ENCODE measurements around the gene IRF8. TPM values are rescaled to one million over a fixed set of nuclear protein-coding genes. Genes with fewer than 3 reads are reported as not detected.
"Not testable (repeated sequence)": the region's sequence is repeated elsewhere in the genome, so short reads cannot be mapped to it uniquely, and the experiment has no call there.

Gene IRF8
- total RNA-seq: 100 to 1,000 TPM; 323 to 328 TPM

- H3K27ac Mint-ChIP-seq: peak within 1 kb of the TSS; percentile 93
- CTCF ChIA-PET: interaction anchor here (0.8 to 6.6 kb wide), 6 partner anchors 77 to 121 kb away, joined by 3 to 65 read pairs (median 6); no protein-coding TSS in a partner anchor
- H3K36me3 Mint-ChIP-seq (ENCODE audit: low read depth): peaks cover 47% of the 10 kb centered on the region
- intact Hi-C loops (cut with micrococcal nuclease): loop anchor here (1.0 to 10.0 kb wide), 4 partner anchors 36 to 591 kb away; no protein-coding TSS in a partner anchor
- peaks cover 39% of the 10 kb centered on the region for H3K4me1 Mint-ChIP-seq (ENCODE audit: low read depth)
- H3K4me3 Mint-ChIP-seq: peak within 1 kb of the TSS; percentile 87
- peak; percentile 88 for DNase-seq
- no peaks in the 10 kb centered on the region for H3K9me3 Mint-ChIP-seq
- no peaks in the 10 kb centered on the region for H3K27me3 Mint-ChIP-seq (ENCODE audit: low read depth)
Measured at GRCh38 chr16:85898521-85899442, at the start of gene IRF8. Gene IRF8 (plus strand): TSS chr16:85899162. CDS start chr16:85903016, 3,854 bp downstream.

GRCh38 chr16:85849388-85849787 lies 49.6 kb upstream of the IRF8 start:
- DNase-seq: no peak
- H3K4me3 Mint-ChIP-seq: no peak overlapping the region
- peaks cover 17% of the 10 kb centered on the region for H3K27me3 Mint-ChIP-seq (ENCODE audit: low read depth)
- CTCF ChIA-PET: interaction anchor here (0.6 kb wide), 1 partner anchor 633 kb away, joined by 3 read pairs; no protein-coding TSS in a partner anchor
- intact Hi-C loops (cut with micrococcal nuclease): no loop called here
- H3K36me3 Mint-ChIP-seq (ENCODE audit: low read depth): no peaks in the 10 kb centered on the region
- H3K4me1 Mint-ChIP-seq (ENCODE audit: low read depth): peaks cover 11% of the 10 kb centered on the region
- H3K27ac Mint-ChIP-seq: no peak overlapping the region
- H3K9me3 Mint-ChIP-seq: no peaks in the 10 kb centered on the region

DNA sequence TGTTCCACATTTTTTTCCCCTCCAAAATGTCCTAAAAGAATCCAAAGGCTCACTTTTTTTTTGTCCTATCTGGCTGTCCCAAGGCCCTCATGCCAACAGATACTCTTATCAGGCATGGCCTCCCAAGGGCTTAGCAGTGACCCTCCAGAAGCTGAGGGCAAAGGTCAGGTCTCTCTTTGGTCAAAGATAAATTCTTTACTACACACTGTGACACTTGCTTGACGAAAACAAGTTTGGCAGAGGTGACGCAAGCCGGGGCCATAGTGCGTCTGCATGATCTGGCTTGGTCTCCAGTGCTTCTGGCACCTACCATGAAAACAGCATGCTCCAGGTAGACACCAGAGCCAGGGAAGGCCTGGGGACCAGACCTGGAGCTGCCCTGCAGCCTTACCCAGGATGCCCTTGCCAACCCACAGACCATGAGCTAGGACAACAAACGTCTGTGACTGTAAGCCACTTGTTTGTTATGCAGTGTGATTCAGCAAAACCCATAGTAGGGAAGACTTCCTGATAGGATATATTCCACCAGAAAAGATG lies 48.5 kb upstream of the IRF8 start:
- no peak for DNase-seq
- Mint-ChIP-seq H3K4me1 (ENCODE audit: low read depth) (peaks cover 2% of the 10 kb centered on the region), H3K27ac (no peak overlapping the region), H3K27me3 (ENCODE audit: low read depth) (peaks cover 7% of the 10 kb centered on the region), H3K4me3 (no peak overlapping the region), H3K9me3 (peaks cover 2% of the 10 kb centered on the region), H3K36me3 (ENCODE audit: low read depth) (no peaks in the 10 kb centered on the region)
- CTCF ChIA-PET: interaction anchor here (1.1 kb wide), 1 partner anchor 29 kb away, joined by 3 read pairs; no protein-coding TSS in a partner anchor
- intact Hi-C loops (cut with micrococcal nuclease): no loop called here

- CTCF ChIA-PET: interaction anchor here (1.1 kb wide), 1 partner anchor 30 kb away, joined by 3 read pairs; no protein-coding TSS in a partner anchor
- peaks cover 4% of the 10 kb centered on the region for H3K9me3 Mint-ChIP-seq
- peaks cover 8% of the 10 kb centered on the region for H3K27me3 Mint-ChIP-seq (ENCODE audit: low read depth)
Measured at GRCh38 chr16:85851034-85851785, 47.8 kb upstream of the IRF8 start.

DNA sequence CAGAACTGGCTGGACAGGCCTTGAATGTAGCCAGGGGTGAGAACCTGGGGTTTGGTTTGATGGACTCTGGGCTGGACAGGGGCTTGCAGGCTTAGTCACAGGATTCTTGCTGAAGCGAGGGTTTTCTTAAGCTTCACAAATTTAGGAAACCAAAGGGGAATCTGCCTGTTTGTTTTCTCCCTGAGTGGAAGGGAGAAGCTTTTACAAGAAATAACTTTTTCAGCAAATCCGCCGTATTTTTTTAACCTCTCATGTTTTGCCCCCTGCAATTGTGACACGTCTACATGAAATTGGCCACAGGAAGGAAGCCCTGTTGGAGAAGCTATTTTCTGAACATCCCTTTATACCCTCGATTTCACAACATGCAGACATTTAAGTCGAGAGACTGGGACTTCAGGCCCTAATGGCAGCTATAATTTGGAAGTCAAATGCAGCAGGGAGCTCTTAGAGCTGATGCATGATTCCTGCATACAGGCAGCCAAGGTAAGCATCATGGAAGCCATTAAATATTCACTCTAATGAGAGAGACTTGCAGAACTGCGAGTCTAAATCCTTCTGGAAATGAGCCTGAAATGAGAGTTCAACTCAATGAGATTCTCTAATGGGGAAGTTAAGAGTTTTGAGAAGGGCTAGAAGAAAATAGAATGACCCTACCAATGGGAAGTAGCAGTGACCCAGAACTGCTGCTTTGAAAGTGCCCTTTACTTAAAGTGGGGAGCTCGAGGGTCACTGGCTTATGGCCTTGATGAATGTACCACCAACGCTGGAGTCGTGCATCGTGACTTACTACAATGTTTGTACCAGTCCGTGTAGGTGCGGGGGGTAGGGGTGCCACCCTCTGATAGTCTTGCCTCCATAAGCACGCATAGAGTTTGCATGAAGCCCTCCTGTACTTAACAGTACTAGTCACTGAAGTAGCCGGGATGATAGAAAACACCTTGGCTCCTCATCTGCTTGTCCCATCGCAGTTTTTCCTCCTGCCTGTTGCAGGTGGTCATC lies 45.1 kb upstream of the IRF8 start:
- CTCF ChIA-PET: interaction anchor here (0.7 to 1.8 kb wide), 4 partner anchors 19 to 197 kb away, joined by 3 to 6 read pairs (median 3); no protein-coding TSS in a partner anchor
- Mint-ChIP-seq H3K36me3 (ENCODE audit: low read depth) (no peaks in the 10 kb centered on the region), H3K4me1 (ENCODE audit: low read depth) (peaks cover 3% of the 10 kb centered on the region), H3K27ac (no peak overlapping the region), H3K27me3 (ENCODE audit: low read depth) (peaks cover 4% of the 10 kb centered on the region), H3K4me3 (no peak overlapping the region), H3K9me3 (peaks cover 4% of the 10 kb centered on the region)
- intact Hi-C loops (cut with micrococcal nuclease): no loop called here
- DNase-seq: no peak

More at GRCh38 chr16:85851034-85851785, 47.8 kb upstream of the IRF8 start:
- intact Hi-C loops (cut with micrococcal nuclease): no loop called here
- Mint-ChIP-seq H3K36me3 (ENCODE audit: low read depth) (no peaks in the 10 kb centered on the region), H3K4me3 (no peak overlapping the region), H3K4me1 (ENCODE audit: low read depth) (peaks cover 5% of the 10 kb centered on the region), H3K27ac (no peak overlapping the region)
- DNase-seq: no peak

- H3K9me3 Mint-ChIP-seq: peaks cover 4% of the 10 kb centered on the region
- peaks cover 5% of the 10 kb centered on the region for H3K4me1 Mint-ChIP-seq (ENCODE audit: low read depth)
Measured at GRCh38 chr16:85854935-85855334, 44.0 kb upstream of the IRF8 start.

DNA sequence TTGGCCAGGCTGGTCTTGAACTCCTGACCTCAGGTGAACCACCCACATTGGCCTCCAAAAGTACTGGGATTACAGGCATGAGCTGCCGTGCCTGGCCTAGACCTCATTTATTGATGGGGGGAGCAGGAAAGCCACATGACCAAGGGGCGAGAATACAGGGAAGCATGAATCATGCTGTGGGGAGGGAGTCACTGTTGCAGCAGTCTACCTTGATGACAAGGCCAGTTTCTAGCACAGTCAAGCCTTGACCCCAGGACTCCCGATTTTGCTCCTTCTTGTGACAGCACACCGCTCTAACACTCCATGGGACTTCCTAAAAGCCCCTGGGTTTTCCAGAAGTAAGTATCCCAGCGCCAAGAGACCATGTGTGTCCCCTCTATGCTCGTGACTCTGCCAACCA lies 42.9 kb upstream of the IRF8 start:
- Mint-ChIP-seq H3K4me1 (ENCODE audit: low read depth) (peaks cover 10% of the 10 kb centered on the region), H3K36me3 (ENCODE audit: low read depth) (no peaks in the 10 kb centered on the region), H3K4me3 (no peak overlapping the region), H3K9me3 (peaks cover 4% of the 10 kb centered on the region), H3K27me3 (ENCODE audit: low read depth) (peaks cover 2% of the 10 kb centered on the region), H3K27ac (no peak overlapping the region)
- CTCF ChIA-PET: no interaction called here
- no peak for DNase-seq
- intact Hi-C loops (cut with micrococcal nuclease): no loop called here

More at GRCh38 chr16:85854935-85855334, 44.0 kb upstream of the IRF8 start:
- CTCF ChIA-PET: interaction anchor here (0.7 to 1.8 kb wide), 2 partner anchors 34 to 158 kb away, joined by 3 to 6 read pairs; no protein-coding TSS in a partner anchor
- no peaks in the 10 kb centered on the region for H3K36me3 Mint-ChIP-seq (ENCODE audit: low read depth)
- no peak overlapping the region for H3K4me3 Mint-ChIP-seq
- no peak for DNase-seq
- intact Hi-C loops (cut with micrococcal nuclease): no loop called here
- H3K27ac Mint-ChIP-seq: no peak overlapping the region
- peaks cover 2% of the 10 kb centered on the region for H3K27me3 Mint-ChIP-seq (ENCODE audit: low read depth)

DNA sequence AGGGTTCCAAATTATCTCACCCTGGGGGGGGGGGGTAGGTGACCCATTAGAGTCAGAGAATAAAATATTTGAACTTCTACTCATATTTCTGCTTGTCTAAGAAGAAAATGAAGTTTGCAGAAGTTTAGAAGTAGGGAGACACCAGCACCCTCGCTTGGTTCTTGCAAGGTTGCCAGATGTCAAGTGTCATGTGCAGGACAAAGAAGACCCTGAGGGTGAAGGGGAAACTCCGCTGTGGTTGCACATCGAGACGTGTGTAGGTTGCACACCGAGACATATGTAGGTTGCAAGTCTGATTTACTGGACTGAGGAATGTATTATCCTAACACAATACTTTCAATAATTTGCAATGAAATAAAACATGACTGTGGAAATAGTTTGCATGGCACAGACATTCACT lies 42.4 kb upstream of the IRF8 start:
- no peak for DNase-seq
- Mint-ChIP-seq H3K36me3 (ENCODE audit: low read depth) (no peaks in the 10 kb centered on the region), H3K4me3 (no peak overlapping the region), H3K9me3 (peaks cover 4% of the 10 kb centered on the region), H3K27me3 (ENCODE audit: low read depth) (peaks cover 2% of the 10 kb centered on the region), H3K4me1 (ENCODE audit: low read depth) (peaks cover 10% of the 10 kb centered on the region), H3K27ac (no peak overlapping the region)
- intact Hi-C loops (cut with micrococcal nuclease): no loop called here
- CTCF ChIA-PET: no interaction called here

GRCh38 chr16:85857406-85857805 lies 41.6 kb upstream of the IRF8 start:
- CTCF ChIA-PET: no interaction called here
- Mint-ChIP-seq H3K4me1 (ENCODE audit: low read depth) (peaks cover 10% of the 10 kb centered on the region), H3K4me3 (no peak overlapping the region), H3K27ac (no peak overlapping the region), H3K9me3 (peaks cover 4% of the 10 kb centered on the region), H3K36me3 (ENCODE audit: low read depth) (no peaks in the 10 kb centered on the region), H3K27me3 (ENCODE audit: low read depth) (peaks cover 2% of the 10 kb centered on the region)
- intact Hi-C loops (cut with micrococcal nuclease): no loop called here
- no peak for DNase-seq

GRCh38 chr16:85858571-85858970 lies 40.4 kb upstream of the IRF8 start:
- H3K9me3 Mint-ChIP-seq; H3K36me3 Mint-ChIP-seq (ENCODE audit: low read depth); DNase-seq; H3K4me3 Mint-ChIP-seq; H3K27ac Mint-ChIP-seq; intact Hi-C loops (cut with micrococcal nuclease); H3K27me3 Mint-ChIP-seq (ENCODE audit: low read depth); CTCF ChIA-PET: not testable (repeated sequence)
- H3K4me1 Mint-ChIP-seq (ENCODE audit: low read depth): peaks cover 10% of the 10 kb centered on the region

All from activated naive CD4-positive, alpha-beta T cell treated with anti-CD3 and anti-CD28 coated beads for 36 hours (primary cell).